ENCODE results near the gene CSK. TPM values are rescaled to one million over a fixed set of nuclear protein-coding genes. Genes with fewer than 3 reads are reported as not detected.

The CSK gene
- total RNA-seq, 4 donors from 2014 or later, result 8.4 to 23.1 (median 18.2) TPM

- Histone ChIP-seq H3K36me3 (peaks cover 0 to 92% of the 10 kb centered on the region in 2 donors), H3K27me3 (no peaks in the 10 kb centered on the region), H3K27ac (no peak overlapping the region), H3K4me3 (no peak overlapping the region), H3K9me3 (no peaks in the 10 kb centered on the region), H3K4me1 (peaks cover 0 to 15% (median 0%) of the 10 kb centered on the region in 3 donors)
- WGBS, 2 donors (ENCODE audit: low coverage in 1 of 2), result 100% methylated on average over 1 of the region's 4 CpGs
- ATAC-seq, result no peak
- TF ChIP-seq POLR2A (IDR thresholded peaks at IDR 0.05) (no peak), CTCF (IDR thresholded peaks at IDR 0.05) (no peak), POLR2AphosphoS5 (IDR thresholded peaks at IDR 0.05) (no peak), EP300 (IDR thresholded peaks at IDR 0.05) (no peak)
Measured at GRCh38 chr15:74850393-74850792, 68.5 kb downstream of the CSK start.

- Histone ChIP-seq H3K4me3 (no peak overlapping the region), H3K27ac (no peak overlapping the region), H3K27me3 (no peaks in the 10 kb centered on the region), H3K36me3 (peaks cover 0 to 77% of the 10 kb centered on the region in 2 donors), H3K9me3 (no peaks in the 10 kb centered on the region), H3K4me1 (peaks cover 0 to 28% (median under 1%) of the 10 kb centered on the region in 3 donors)
- no peak for ATAC-seq
- WGBS, 2 donors (ENCODE audit: low coverage in 1 of 2), result 96 to 100% methylated on average over 1 to 3 of the region's 7 CpGs
- TF ChIP-seq POLR2AphosphoS5 (IDR thresholded peaks at IDR 0.05) (no peak), CTCF (IDR thresholded peaks at IDR 0.05) (no peak), EP300 (IDR thresholded peaks at IDR 0.05) (no peak), POLR2A (IDR thresholded peaks at IDR 0.05) (no peak)
Measured at GRCh38 chr15:74851960-74852359, 70.1 kb downstream of the CSK start.

Small RNA genes within 50 kb of the gene (small RNA-seq; reads per million reads assigned to genes)
- gene CPLX3 (0 reads per million in 4 donors), gene MIR4513 (0 reads per million in 4 donors), gene MIR6882 (0 to 0.09 (median 0) reads per million in 4 donors)

Other genes starting within 250 kb of the CSK start
- 1 to 10 TPM; 2.9 to 8.4 (median 6.9) TPM for gene ARID3B, start 240.9 kb upstream of the CSK start, total RNA-seq
- 100 to 1,000 TPM in 1 of 4 donors, 10 to 100 TPM in 3; 62.8 to 108 (median 82.5) TPM for gene CLK3, start 166.2 kb upstream of the CSK start, total RNA-seq
- 10 to 100 TPM; 13.6 to 31.8 (median 17.2) TPM for gene EDC3, start 86.1 kb upstream of the CSK start, total RNA-seq
- gene CYP1A1, start 56.6 kb upstream of the CSK start, total RNA-seq, result 1 to 10 TPM in 1 of 4 donors, under 1 TPM in 1, not detected in 2; 0.47 to 2.2 TPM
- not detected for gene CYP1A2, start 33.2 kb upstream of the CSK start, total RNA-seq
- under 1 TPM in 1 of 4 donors, not detected in 3; 0.27 TPM for gene LMAN1L, start 30.8 kb downstream of the CSK start, total RNA-seq
- not detected for gene CPLX3, start 44.5 kb downstream of the CSK start, total RNA-seq
- gene ULK3, start 61.1 kb downstream of the CSK start, total RNA-seq, result 10 to 100 TPM; 26.4 to 51.8 (median 32.7) TPM
- 100 to 1,000 TPM in 1 of 4 donors, 10 to 100 TPM in 3; 45.6 to 111 (median 72.1) TPM for gene SCAMP2, start 91.3 kb downstream of the CSK start, total RNA-seq
- 10 to 100 TPM; 36.5 to 58.8 (median 42.5) TPM for gene MPI, start 108.0 kb downstream of the CSK start, total RNA-seq
- gene FAM219B, start 124.8 kb downstream of the CSK start, total RNA-seq, result 10 to 100 TPM; 85.0 to 93.4 (median 88.8) TPM
- gene COX5A, start 156.0 kb downstream of the CSK start, total RNA-seq, result 100 to 1,000 TPM in 2 of 4 donors, 10 to 100 TPM in 2; 57.9 to 105 (median 94.5) TPM
- gene RPP25, start 174.7 kb downstream of the CSK start, total RNA-seq, result 1 to 10 TPM; 1.6 to 8.0 (median 6.7) TPM
- gene SCAMP5, start 213.5 kb downstream of the CSK start, total RNA-seq, result 10 to 100 TPM in 1 of 4 donors, 1 to 10 TPM in 3; 2.2 to 10.1 (median 5.6) TPM
- gene PPCDC, start 241.5 kb downstream of the CSK start, total RNA-seq, result 10 to 100 TPM in 3 of 4 donors, 1 to 10 TPM in 1; 7.8 to 14.2 (median 12.9) TPM